ENCODE data around the gene MALRD1. TPM values are rescaled to one million over a fixed set of nuclear protein-coding genes. Genes with fewer than 3 reads are reported as not detected.

MALRD1 gene
- total RNA-seq, 1 experiment from 2014 or later, result 0.86 TPM

- Histone ChIP-seq H3K9me3 (ENCODE audit: low read depth, low read length, poor library complexity, severe bottlenecking) (no peaks in the 10 kb centered on the region), H3K4me1 (ENCODE audit: insufficient read depth, low read length, poor library complexity, severe bottlenecking) (no peaks in the 10 kb centered on the region), H3K36me3 (ENCODE audit: insufficient read depth, low read length, poor library complexity, severe bottlenecking) (no peaks in the 10 kb centered on the region), H3K27ac (ENCODE audit: low read depth, low read length, poor library complexity, severe bottlenecking) (no peak overlapping the region), H3K27me3 (replicated peaks; ENCODE audit: insufficient read depth, low read depth, low read length, poor library complexity) (no peaks in the 10 kb centered on the region), H3K4me3 (ENCODE audit: low read depth, low read length, poor library complexity, severe bottlenecking) (no peak overlapping the region)
- ChIA-PET CTCF (interaction anchor here (0.6 kb wide), 1 partner anchor 1606 kb away, joined by 9 read pairs; no protein-coding TSS in a partner anchor), POLR2A (ENCODE audit: low non-redundant PET) (no interaction called here)
- BruUV-seq (replicated peaks), result no TSS peak
- DNase-seq (ENCODE audit: low spot score), result no peak
- intact Hi-C loops (cut with micrococcal nuclease; ENCODE audit: unreplicated experiment), result no loop called here
- TF ChIP-seq CTCF (conservative IDR thresholded peaks at IDR 0.05; ENCODE audit: low read depth, low read length) (no peak), EZH2 (IDR thresholded peaks at IDR 0.05; ENCODE audit: borderline replicate concordance, low read depth, low read length, poor library complexity, severe bottlenecking) (no peak)
Measured at GRCh38 chr10:19204246-19204917, 155.8 kb downstream of the MALRD1 start.

GRCh38 chr10:19209319-19209718 is 160.7 kb downstream of the MALRD1 start:
- no peaks in the 10 kb centered on the region for H3K9me3 ChIP-seq (ENCODE audit: low read depth, low read length, poor library complexity, severe bottlenecking)
- no peaks in the 10 kb centered on the region for H3K27me3 ChIP-seq (replicated peaks; ENCODE audit: insufficient read depth, low read depth, low read length, poor library complexity)
- no peak overlapping the region for H3K4me3 ChIP-seq (ENCODE audit: low read depth, low read length, poor library complexity, severe bottlenecking)
- CTCF ChIA-PET, result no interaction called here
- intact Hi-C loops (cut with micrococcal nuclease; ENCODE audit: unreplicated experiment), result no loop called here
- TF ChIP-seq EZH2 (IDR thresholded peaks at IDR 0.05; ENCODE audit: borderline replicate concordance, low read depth, low read length, poor library complexity, severe bottlenecking), result no peak
- TF ChIP-seq CTCF (conservative IDR thresholded peaks at IDR 0.05; ENCODE audit: low read depth, low read length), result no peak
- peak; percentile 17 for DNase-seq (ENCODE audit: low spot score)
- no peak overlapping the region for H3K27ac ChIP-seq (ENCODE audit: low read depth, low read length, poor library complexity, severe bottlenecking)
- H3K4me1 ChIP-seq (ENCODE audit: insufficient read depth, low read length, poor library complexity, severe bottlenecking), result no peaks in the 10 kb centered on the region
- no peaks in the 10 kb centered on the region for H3K36me3 ChIP-seq (ENCODE audit: insufficient read depth, low read length, poor library complexity, severe bottlenecking)
- no TSS peak for BruUV-seq (replicated peaks)
- POLR2A ChIA-PET (ENCODE audit: low non-redundant PET), result no interaction called here

GRCh38 chr10:19212590-19212989 is 164.0 kb downstream of the MALRD1 start:
- H3K27me3 ChIP-seq (replicated peaks; ENCODE audit: insufficient read depth, low read depth, low read length, poor library complexity), result no peaks in the 10 kb centered on the region
- TF ChIP-seq CTCF (conservative IDR thresholded peaks at IDR 0.05; ENCODE audit: low read depth, low read length) (no peak), EZH2 (IDR thresholded peaks at IDR 0.05; ENCODE audit: borderline replicate concordance, low read depth, low read length, poor library complexity, severe bottlenecking) (no peak)
- intact Hi-C loops (cut with micrococcal nuclease; ENCODE audit: unreplicated experiment), result no loop called here
- H3K27ac ChIP-seq (ENCODE audit: low read depth, low read length, poor library complexity, severe bottlenecking), result no peak overlapping the region
- POLR2A ChIA-PET (ENCODE audit: low non-redundant PET), result no interaction called here
- no peaks in the 10 kb centered on the region for H3K9me3 ChIP-seq (ENCODE audit: low read depth, low read length, poor library complexity, severe bottlenecking)
- BruUV-seq (replicated peaks), result no TSS peak
- DNase-seq (ENCODE audit: low spot score), result no peak
- H3K4me3 ChIP-seq (ENCODE audit: low read depth, low read length, poor library complexity, severe bottlenecking), result no peak overlapping the region
- no peaks in the 10 kb centered on the region for H3K4me1 ChIP-seq (ENCODE audit: insufficient read depth, low read length, poor library complexity, severe bottlenecking)
- no peaks in the 10 kb centered on the region for H3K36me3 ChIP-seq (ENCODE audit: insufficient read depth, low read length, poor library complexity, severe bottlenecking)
- CTCF ChIA-PET, result no interaction called here

All from A673 (cell line).